ENCODE measurements around the gene PNKP.

PNKP gene

GRCh38 chr19:49871349-49871985 lies 4.1 kb upstream of the PNKP start:
- TF ChIP-seq CTCF (conservative IDR thresholded peaks at IDR 0.05; ENCODE audit: control insufficient read depth, insufficient read depth, low read depth, low read length) = no peak
- DNase-seq (ENCODE audit: low read depth) = peak; percentile 38
- H3K4me3 ChIP-seq (ENCODE audit: control insufficient read depth, low read depth, low read length) = no peak overlapping the region

- DNase-seq (ENCODE audit: low read depth) = no peak
- no peak for TF ChIP-seq CTCF (conservative IDR thresholded peaks at IDR 0.05; ENCODE audit: control insufficient read depth, insufficient read depth, low read depth, low read length)
Observed at GRCh38 chr19:49870309-49870901, 3.0 kb upstream of the PNKP start.

GRCh38 chr19:49869484-49870308 lies 2.3 kb upstream of the PNKP start:
- peak overlapping the region; percentile 49 for H3K4me3 ChIP-seq (ENCODE audit: control insufficient read depth, low read depth, low read length)
- no peak for TF ChIP-seq CTCF (conservative IDR thresholded peaks at IDR 0.05; ENCODE audit: control insufficient read depth, insufficient read depth, low read depth, low read length)

More at GRCh38 chr19:49870309-49870901, 3.0 kb upstream of the PNKP start:
- H3K4me3 ChIP-seq (ENCODE audit: control insufficient read depth, low read depth, low read length) = peak overlapping the region; percentile 49

DNA sequence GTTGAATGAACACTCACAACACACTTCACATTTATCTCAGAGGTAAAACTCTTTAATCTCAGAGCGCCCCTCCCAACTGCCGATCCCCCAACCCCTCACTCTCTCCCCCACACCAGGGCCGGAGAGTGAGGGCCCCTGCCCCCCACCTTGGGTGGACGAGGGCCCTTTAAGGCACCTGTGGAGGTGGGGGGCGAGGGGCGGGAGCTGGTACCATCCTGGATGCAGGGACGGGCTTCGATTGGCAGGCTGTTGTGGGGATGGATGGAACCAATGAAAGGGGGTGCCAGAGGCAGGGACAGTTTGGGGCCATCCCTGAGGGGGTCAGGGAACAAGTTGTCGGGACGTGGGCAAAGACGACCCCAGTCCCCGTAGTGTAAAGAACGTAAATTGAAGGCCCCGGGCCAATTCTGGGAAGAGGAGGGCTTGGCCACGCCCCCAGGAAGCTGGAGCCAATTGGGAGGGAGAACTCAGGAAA lies 1.7 kb upstream of the PNKP start:
- no peak for DNase-seq (ENCODE audit: low read depth)
- no peak for TF ChIP-seq CTCF (conservative IDR thresholded peaks at IDR 0.05; ENCODE audit: control insufficient read depth, insufficient read depth, low read depth, low read length)
- peak overlapping the region; percentile 46 for H3K4me3 ChIP-seq (ENCODE audit: control insufficient read depth, low read depth, low read length)

More at GRCh38 chr19:49869484-49870308, 2.3 kb upstream of the PNKP start:
- peak; percentile 100 for DNase-seq (ENCODE audit: low read depth)

DNA sequence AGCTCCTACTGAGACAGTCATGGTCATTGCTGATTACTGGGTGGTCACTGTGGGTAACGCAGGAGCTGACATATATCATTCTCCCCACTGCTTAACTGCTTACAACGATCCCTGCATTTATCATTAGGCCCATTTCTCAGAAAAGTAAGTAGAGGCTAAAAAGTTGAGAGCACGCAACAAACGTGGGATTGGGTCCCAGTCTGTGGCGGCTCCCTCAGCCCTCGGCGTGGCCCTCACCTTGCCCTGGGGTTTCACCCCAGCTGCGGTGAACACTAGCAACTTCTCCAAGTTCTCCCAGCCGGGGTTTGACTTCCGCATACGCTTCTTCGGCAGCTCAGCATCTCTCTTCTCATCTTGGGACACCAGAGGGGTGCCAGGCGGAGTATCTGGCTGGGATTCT lies 2.5 kb downstream of the PNKP start:
- H3K4me3 ChIP-seq (ENCODE audit: control insufficient read depth, low read depth, low read length) = no peak overlapping the region
- no peak for TF ChIP-seq CTCF (conservative IDR thresholded peaks at IDR 0.05; ENCODE audit: control insufficient read depth, insufficient read depth, low read depth, low read length)
- DNase-seq (ENCODE audit: low read depth) = no peak

DNA sequence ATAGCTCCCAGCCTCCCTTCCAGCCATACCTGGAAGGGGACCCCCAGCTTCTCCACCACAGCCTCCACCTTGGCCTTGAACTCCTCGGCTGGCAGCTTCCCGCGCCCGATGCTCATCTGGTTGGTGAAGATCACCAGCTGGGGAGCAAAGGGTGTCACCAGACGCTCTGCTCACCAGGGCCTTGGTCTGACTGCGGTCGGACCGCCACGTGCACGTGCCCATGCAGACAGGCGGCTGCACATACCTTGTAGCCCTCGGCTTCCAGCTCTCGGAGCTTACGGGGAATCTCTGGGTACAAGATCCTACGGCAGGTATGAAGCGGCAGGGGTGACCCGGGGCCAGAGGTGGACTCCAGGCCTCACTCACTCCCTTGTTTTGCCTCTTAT lies 3.4 kb downstream of the PNKP start:
- no peak overlapping the region for H3K4me3 ChIP-seq (ENCODE audit: control insufficient read depth, low read depth, low read length)
- no peak for TF ChIP-seq CTCF (conservative IDR thresholded peaks at IDR 0.05; ENCODE audit: control insufficient read depth, insufficient read depth, low read depth, low read length)
- DNase-seq (ENCODE audit: low read depth) = no peak
